Suppressor macrophage treated with lipopolysaccharide for 4 hours (primary cell): Measurements from ENCODE around the gene SEC16A.
A peak's percentile ranks its signal among the peaks of the same experiment; 100 is the strongest.

Experiments used
- DNase-seq: peaks from one replicate; pipeline ENCODE4 v3.0.0-alpha.2; 2020

Gene SEC16A, protein sequence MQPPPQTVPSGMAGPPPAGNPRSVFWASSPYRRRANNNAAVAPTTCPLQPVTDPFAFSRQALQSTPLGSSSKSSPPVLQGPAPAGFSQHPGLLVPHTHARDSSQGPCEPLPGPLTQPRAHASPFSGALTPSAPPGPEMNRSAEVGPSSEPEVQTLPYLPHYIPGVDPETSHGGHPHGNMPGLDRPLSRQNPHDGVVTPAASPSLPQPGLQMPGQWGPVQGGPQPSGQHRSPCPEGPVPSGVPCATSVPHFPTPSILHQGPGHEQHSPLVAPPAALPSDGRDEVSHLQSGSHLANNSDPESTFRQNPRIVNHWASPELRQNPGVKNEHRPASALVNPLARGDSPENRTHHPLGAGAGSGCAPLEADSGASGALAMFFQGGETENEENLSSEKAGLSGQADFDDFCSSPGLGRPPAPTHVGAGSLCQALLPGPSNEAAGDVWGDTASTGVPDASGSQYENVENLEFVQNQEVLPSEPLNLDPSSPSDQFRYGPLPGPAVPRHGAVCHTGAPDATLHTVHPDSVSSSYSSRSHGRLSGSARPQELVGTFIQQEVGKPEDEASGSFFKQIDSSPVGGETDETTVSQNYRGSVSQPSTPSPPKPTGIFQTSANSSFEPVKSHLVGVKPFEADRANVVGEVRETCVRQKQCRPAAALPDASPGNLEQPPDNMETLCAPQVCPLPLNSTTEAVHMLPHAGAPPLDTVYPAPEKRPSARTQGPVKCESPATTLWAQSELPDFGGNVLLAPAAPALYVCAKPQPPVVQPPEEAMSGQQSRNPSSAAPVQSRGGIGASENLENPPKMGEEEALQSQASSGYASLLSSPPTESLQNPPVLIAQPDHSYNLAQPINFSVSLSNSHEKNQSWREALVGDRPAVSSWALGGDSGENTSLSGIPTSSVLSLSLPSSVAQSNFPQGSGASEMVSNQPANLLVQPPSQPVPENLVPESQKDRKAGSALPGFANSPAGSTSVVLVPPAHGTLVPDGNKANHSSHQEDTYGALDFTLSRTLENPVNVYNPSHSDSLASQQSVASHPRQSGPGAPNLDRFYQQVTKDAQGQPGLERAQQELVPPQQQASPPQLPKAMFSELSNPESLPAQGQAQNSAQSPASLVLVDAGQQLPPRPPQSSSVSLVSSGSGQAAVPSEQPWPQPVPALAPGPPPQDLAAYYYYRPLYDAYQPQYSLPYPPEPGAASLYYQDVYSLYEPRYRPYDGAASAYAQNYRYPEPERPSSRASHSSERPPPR (N-terminal part only)

DNA sequence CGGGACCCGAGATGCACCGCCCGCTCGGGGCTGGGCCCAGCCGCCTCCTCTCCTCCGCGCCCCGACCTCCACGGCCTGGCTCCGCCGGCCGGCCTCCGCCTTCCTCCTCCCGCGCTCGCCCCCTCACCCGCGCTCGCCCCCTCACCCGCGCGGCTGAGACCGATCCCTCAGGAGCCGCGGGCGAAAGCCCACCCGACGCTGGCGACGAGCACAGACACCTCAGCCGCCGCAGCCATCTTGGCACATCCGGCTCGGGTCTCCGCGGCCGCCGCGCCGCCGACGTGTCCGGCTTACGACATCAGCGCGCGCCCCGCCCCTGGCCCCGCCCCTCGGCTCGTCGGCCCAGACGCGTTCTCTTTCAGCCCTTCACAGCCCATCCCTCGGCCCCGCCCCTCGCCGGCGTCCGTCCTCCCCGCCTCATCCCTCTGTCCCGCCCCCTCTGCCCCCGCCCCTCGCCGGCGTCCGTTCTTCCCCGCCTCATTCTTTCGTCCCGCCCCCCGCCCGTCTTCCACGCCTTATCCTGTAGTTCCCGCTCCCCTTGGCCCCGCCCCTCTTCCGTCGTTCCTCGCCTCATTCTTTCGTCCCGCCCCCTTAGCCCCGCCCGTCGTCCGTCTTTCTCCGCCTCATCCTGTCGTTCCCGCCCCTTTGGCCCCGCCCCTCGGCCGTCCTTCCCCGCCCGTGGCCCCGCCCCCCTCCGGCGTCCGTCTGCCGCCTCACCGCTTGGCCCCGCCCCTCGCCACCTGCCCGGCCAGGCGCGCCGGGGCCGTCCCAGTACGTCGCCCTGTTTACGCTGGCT is at the start of gene SEC16A:
Gene SEC16A (minus strand): TSS at position 248 of the 796 bp plus-strand sequence. CDS start 5,425 bp downstream, outside the sequence.
- DNase-seq, result peak; percentile 100

DNA sequence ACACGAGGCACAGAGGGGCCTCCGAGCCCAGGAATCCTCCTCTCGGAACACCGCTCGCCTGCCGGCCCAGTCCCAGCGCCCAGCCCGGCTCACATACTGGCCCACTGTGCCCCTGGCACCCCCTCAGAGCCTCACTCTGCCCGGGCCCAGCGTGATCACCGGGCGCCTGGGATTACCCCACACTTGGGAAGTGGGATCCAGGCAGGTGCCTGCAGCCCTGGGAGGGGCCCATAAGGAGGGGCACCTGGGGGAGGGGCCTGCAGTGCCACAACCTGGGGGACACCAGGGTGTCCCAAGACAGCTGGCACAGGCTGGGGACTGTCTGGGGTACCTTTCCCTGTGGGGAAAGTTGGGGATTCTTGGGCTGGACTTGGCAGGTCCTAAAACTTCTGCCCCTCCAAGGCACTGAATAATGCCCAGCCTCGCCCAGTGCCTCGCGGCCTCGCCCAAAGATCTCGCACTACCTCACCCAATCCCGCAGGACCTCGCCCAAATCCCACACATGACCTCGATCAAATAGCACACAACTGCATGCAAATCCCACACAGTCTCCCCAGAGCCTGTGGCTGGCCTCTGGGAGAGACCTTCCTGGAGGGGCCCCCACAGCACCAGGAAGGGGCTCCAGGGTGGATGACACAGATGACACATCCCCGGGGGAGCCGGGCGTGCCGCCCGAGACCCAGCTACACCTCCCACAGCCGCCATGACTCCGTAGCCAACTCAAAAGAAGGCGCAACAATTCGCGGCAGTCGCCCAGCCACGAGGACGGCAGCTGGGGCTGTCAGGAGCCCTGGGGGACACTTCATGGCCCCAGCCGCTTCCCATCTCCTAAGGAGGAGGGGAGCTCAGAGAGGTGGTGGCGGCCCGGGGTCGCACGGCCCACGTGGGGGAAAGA is 49.3 kb upstream of the SEC16A start:
- DNase-seq, result peak; percentile 12

- DNase-seq, result no peak
These were observed 48.5 kb upstream of the SEC16A start for GRCh38 chr9:136531186-136531903.

GRCh38 chr9:136530461-136531089 is 47.7 kb upstream of the SEC16A start:
- DNase-seq, result no peak

GRCh38 chr9:136529516-136530460 is 46.9 kb upstream of the SEC16A start:
- DNase-seq, result peak; percentile 23

DNA sequence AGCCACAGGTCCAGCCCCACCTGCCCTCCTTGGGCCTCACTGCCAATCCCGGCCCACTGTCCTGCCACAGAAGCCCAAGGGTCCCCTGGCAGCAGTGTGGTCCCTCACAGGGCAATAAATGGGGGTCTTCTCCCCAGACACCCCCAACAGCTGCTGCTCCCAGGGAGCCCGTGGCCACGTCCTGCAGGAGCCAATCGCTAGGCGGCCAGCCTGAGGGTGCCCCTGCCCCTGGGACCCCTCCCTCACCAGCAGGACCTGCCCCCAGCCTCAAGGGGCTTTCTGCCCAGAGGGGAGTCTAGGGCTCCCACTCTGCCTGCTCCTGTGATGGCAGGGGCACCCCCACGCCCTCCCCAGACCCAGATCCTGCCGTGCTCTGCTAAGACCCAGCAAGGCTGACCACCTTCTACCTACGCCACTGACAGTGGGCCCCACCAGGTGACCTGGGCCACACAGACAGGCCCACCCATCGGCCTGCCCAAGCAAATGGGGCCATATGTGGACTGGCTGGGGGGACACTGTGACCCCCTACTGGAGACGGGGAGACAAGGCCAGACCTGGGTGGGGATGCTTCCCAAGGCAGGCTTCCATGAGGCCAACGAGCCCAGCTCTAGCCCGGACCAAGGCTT is 46.0 kb upstream of the SEC16A start:
- DNase-seq, result no peak

GRCh38 chr9:136527721-136528710 is 45.2 kb upstream of the SEC16A start:
- DNase-seq, result no peak

GRCh38 chr9:136527131-136527530 is 44.3 kb upstream of the SEC16A start:
- DNase-seq, result no peak

DNA sequence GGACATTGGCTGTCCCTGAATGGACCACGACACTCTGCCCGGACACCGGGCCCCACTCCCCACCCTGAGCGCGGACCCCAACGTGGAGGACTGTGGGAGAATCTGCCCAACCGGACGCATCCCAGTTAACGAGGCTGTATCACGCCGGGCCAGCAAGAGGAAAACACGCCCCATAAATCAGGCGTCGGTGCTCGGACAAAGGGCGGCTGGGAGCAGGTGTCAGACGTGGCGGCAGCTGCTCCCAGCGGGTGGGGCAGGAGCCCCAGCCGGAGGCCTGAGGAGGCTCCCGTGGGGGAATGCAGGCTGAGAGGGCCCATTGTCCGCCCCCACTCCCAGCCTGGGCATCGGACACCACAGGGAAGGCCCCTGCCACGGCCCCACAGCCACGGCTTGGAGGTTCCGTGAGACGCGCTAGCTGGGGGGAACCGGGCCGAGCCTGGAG is 43.8 kb upstream of the SEC16A start:
- no peak for DNase-seq

GRCh38 chr9:136525841-136526499 is 43.1 kb upstream of the SEC16A start:
- DNase-seq, result no peak

DNA sequence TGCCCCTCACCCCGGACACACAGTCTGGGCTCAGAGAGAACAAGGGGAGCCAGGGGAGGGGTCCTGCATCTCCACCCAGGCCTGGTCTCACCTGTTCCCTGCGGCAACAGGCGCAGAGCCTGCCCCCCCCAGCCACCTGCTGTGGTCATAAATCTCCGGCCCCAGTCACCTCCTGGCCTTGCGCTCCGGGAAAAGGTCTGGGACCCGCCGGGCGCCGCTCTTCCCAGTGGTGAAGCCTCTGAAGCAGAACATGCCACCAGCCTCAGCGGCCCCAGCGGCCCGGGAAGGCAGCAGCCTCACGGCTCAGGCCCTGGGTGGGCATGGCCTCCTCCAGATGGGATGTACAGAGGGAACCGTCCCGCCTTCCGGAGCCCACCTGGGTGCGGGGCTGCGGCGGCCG is 42.4 kb upstream of the SEC16A start:
- no peak for DNase-seq

GRCh38 chr9:136522314-136523237 is 39.7 kb upstream of the SEC16A start:
- DNase-seq, result peak; percentile 71

GRCh38 chr9:136521537-136521936 is 38.7 kb upstream of the SEC16A start:
- DNase-seq, result peak; percentile 87

GRCh38 chr9:136520053-136520540 is 37.3 kb upstream of the SEC16A start:
- DNase-seq, result no peak
